ENCODE measurements around the gene CDC7.

The CDC7 gene

DNA sequence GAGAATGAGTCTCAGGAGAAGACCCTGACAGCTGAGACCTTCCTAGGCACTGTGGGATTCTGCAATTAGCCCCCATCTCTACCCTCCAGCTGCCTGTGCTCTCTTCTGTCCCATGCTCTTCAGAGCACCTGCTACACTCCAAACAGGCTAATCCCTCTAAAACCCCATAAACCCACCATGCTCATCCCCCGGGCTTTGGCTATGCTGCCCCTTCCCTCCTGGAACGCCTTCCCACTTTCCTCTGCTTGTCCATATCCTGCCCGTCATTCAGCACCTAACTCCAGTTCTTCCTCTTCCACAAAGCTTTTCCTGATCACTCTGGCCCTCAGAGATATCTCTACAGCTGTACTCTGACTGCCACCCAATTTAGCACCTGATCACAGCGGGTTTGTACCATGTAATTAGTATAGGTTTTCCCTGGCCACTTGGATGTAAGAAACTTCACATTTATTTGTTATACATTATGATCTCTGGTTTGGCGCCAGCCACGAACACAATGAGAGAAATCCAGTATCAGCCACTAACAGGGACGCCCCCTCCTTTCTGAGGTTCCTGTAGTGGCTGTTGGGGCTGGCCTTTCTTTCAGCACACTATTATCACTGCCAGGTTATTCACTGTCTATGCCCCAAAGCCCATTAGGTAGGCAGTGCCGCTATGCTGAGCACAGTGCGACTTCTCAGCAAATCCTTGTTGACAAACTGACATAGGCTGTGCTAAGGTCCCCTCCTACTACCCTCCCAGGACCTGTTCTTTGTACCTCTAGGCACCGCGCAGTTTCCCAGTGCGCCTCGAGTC, 45.1 kb downstream of the CDC7 start:
- in situ Hi-C loops (cut with MboI; ENCODE audit: low pct_unique_long_range_greater_than_20kb, low sequenced_read_pairs, unreplicated experiment) = no loop called here
- DNase-seq (ENCODE audit: low spot score) = no peak
- no peak for TF ChIP-seq CTCF (IDR thresholded peaks at IDR 0.05; ENCODE audit: extremely low read depth, insufficient read depth, missing control alignments)

GRCh38 chr1:91546301-91546581, 45.6 kb downstream of the CDC7 start:
- no peak for TF ChIP-seq CTCF (IDR thresholded peaks at IDR 0.05; ENCODE audit: extremely low read depth, insufficient read depth, missing control alignments)
- in situ Hi-C loops (cut with MboI; ENCODE audit: low pct_unique_long_range_greater_than_20kb, low sequenced_read_pairs, unreplicated experiment) = no loop called here
- DNase-seq (ENCODE audit: low spot score) = no peak

GRCh38 chr1:91546876-91547275, 46.2 kb downstream of the CDC7 start:
- no peak for TF ChIP-seq CTCF (IDR thresholded peaks at IDR 0.05; ENCODE audit: extremely low read depth, insufficient read depth, missing control alignments)
- no peak for DNase-seq (ENCODE audit: low spot score)
- in situ Hi-C loops (cut with MboI; ENCODE audit: low pct_unique_long_range_greater_than_20kb, low sequenced_read_pairs, unreplicated experiment) = no loop called here

GRCh38 chr1:91548376-91549040, 47.9 kb downstream of the CDC7 start:
- no peak for DNase-seq (ENCODE audit: low spot score)
- in situ Hi-C loops (cut with MboI; ENCODE audit: low pct_unique_long_range_greater_than_20kb, low sequenced_read_pairs, unreplicated experiment) = no loop called here
- TF ChIP-seq CTCF (IDR thresholded peaks at IDR 0.05; ENCODE audit: extremely low read depth, insufficient read depth, missing control alignments) = no peak

DNA sequence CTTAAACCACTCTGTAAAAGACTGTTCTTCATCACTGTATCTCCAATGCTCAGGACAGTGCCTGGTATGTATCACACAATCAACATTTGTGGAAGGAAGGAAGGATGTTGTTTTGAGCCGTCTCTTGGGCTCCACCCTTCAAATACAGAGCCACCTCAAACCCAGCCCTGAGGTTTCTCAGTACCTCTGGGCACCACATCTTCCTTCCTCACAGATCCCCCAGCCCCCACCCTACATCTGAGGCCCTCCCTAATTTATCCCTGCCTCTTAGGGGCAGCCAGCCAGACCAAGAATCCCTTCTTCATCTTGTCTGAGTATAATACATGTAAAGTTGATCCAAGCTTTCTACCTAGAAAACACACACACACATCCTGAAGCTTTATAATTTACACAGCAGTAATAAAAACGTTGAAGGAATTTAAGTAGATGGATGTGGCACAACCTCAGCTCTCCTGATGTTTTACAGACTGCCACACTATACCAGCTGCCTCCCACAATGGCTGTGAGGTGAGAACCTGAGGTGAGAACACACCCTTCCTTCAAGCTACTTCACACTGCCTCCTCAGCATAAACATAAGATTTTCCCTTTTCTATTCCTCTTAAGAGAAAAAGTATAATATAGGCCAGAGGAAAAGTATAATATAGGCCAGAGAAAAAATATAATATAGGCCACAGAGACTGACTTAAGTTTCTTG, 48.5 kb downstream of the CDC7 start:
- in situ Hi-C loops (cut with MboI; ENCODE audit: low pct_unique_long_range_greater_than_20kb, low sequenced_read_pairs, unreplicated experiment) = no loop called here
- DNase-seq (ENCODE audit: low spot score) = no peak
- no peak for TF ChIP-seq CTCF (IDR thresholded peaks at IDR 0.05; ENCODE audit: extremely low read depth, insufficient read depth, missing control alignments)

DNA sequence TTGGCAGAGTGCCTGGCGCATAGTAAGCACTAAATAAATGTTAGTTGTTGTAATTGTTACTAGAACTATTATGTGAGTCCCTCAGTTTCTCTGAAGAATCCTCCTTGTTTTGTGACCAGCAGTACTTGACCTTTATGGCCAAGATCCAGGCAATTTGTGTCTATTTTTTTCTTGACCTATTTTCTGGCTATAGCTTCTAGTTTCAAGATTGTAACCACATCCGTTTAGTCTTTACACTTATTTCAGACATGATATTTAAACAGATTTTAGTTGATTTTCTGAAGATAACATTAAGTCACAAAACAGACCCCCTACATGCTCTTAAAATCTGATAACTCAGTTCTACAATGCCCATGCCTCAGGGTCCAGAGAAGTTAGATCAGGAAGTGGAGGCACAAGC, 50.3 kb downstream of the CDC7 start:
- no peak for TF ChIP-seq CTCF (IDR thresholded peaks at IDR 0.05; ENCODE audit: extremely low read depth, insufficient read depth, missing control alignments)
- DNase-seq (ENCODE audit: low spot score) = no peak
- in situ Hi-C loops (cut with MboI; ENCODE audit: low pct_unique_long_range_greater_than_20kb, low sequenced_read_pairs, unreplicated experiment) = no loop called here

Measured in GM13977 (cell line).